Astrocyte of the spinal cord (primary cell): Measurements from ENCODE around the gene RNF113B.

Source experiments
- DNase-seq: peaks from one replicate; pipeline ENCODE4 v3.0.0; 2011; ENCODE audit warnings: low read depth, low spot score
- H3K4me3 ChIP-seq: 2 replicates; pipeline ENCODE4 v1.5.1; 2011; ENCODE audit warnings: low read depth, mild to moderate bottlenecking, low read length, moderate library complexity
- CTCF ChIP-seq: IDR thresholded peaks from 2 replicates; pipeline ENCODE4 v1.5.1; 2012; ENCODE audit warnings: low read depth, mild to moderate bottlenecking, low read length, inconsistent platforms
- in situ Hi-C: cut with HindIII; loops from 2 replicates; pipeline ENCODE4 v1.10.0; 2017; ENCODE audit warnings: low sequenced_read_pairs

Gene RNF113B

GRCh38 chr13:98173431-98174152 is 3.5 kb downstream of the RNF113B start:
- DNase-seq, result peak; percentile 96
- TF ChIP-seq CTCF, result no peak
- H3K4me3 ChIP-seq, result no peak overlapping the region
- in situ Hi-C loops, result no loop called here

- peak; percentile 53 for DNase-seq
- in situ Hi-C loops, result no loop called here
- TF ChIP-seq CTCF, result no peak
- H3K4me3 ChIP-seq, result no peak overlapping the region
Measured at GRCh38 chr13:98172590-98173422, 4.3 kb downstream of the RNF113B start.

- TF ChIP-seq CTCF, result no peak
- peak; percentile 59 for DNase-seq
- in situ Hi-C loops, result no loop called here
- no peak overlapping the region for H3K4me3 ChIP-seq
Measured at GRCh38 chr13:98171900-98172589, 5.0 kb downstream of the RNF113B start.

- H3K4me3 ChIP-seq, result no peak overlapping the region
- no peak for TF ChIP-seq CTCF
- no peak for DNase-seq
- in situ Hi-C loops, result no loop called here
Measured at GRCh38 chr13:98169331-98169730, 7.7 kb downstream of the RNF113B start.

- in situ Hi-C loops, result no loop called here
- no peak for DNase-seq
- H3K4me3 ChIP-seq, result no peak overlapping the region
- TF ChIP-seq CTCF, result no peak
Measured at GRCh38 chr13:98162935-98163334, 14.1 kb downstream of the RNF113B start.

GRCh38 chr13:98158172-98158899 is 18.7 kb downstream of the RNF113B start:
- TF ChIP-seq CTCF, result no peak
- H3K4me3 ChIP-seq, result no peak overlapping the region
- DNase-seq, result no peak
- in situ Hi-C loops, result no loop called here
